MCF 10A (cell line): Measurements from ENCODE around the gene ADAMTS2. TPM values are rescaled to one million over a fixed set of nuclear protein-coding genes. Genes with fewer than 3 reads are reported as not detected.

Experiments used
- BruUV-seq: library from RNA; stranded (reverse); fragments of 400-500 nt; replicated peaks from 2 replicates; lab custom pipeline; 2021; lab: Mats Ljungman, UMichigan
- CTCF ChIA-PET: fragments of 300-600 bp; sonication (Branson Sonifier 250); formaldehyde crosslinking; extraction: SDS; loops from one replicate; lab custom pipeline; 2021; ENCODE audit warnings: antibody characterized with exemption, inconsistent platforms; lab: Yijun Ruan, JAX
- POLR2A ChIA-PET: fragments of 300-600, 350-650 bp; sonication (Branson Sonifier 250); formaldehyde crosslinking; extraction: SDS; loops from one replicate; lab custom pipeline; 2020; ENCODE audit warnings: antibody characterized with exemption, inconsistent platforms; lab: Yijun Ruan, JAX
- DNase-seq: peaks from one replicate; pipeline ENCODE4 v3.0.0-alpha.2; 2018; ENCODE audit not compliant: unreplicated experiment
- H3K27ac Mint-ChIP-seq: one replicate; pipeline ENCODE4 v1.8.0; 2022; ENCODE audit warnings: mild to moderate bottlenecking, low read depth, mixed read lengths; ENCODE audit not compliant: unreplicated experiment
- H3K27me3 Mint-ChIP-seq: one replicate; pipeline ENCODE4 v1.8.0; 2022; ENCODE audit warnings: mixed read lengths; ENCODE audit not compliant: insufficient read depth, unreplicated experiment
- H3K36me3 Mint-ChIP-seq: one replicate; pipeline ENCODE4 v1.8.0; 2022; ENCODE audit warnings: mild to moderate bottlenecking, moderate library complexity, mixed read lengths; ENCODE audit not compliant: insufficient read depth, unreplicated experiment
- H3K4me1 Mint-ChIP-seq: one replicate; pipeline ENCODE4 v1.8.0; 2022; ENCODE audit warnings: mixed read lengths; ENCODE audit not compliant: insufficient read depth, unreplicated experiment
- H3K4me3 Mint-ChIP-seq: one replicate; pipeline ENCODE4 v1.8.0; 2022; ENCODE audit warnings: mild to moderate bottlenecking, moderate library complexity, mixed read lengths; ENCODE audit not compliant: unreplicated experiment
- H3K9me3 Mint-ChIP-seq: one replicate; pipeline ENCODE4 v1.8.0; 2022; ENCODE audit warnings: mixed read lengths; ENCODE audit not compliant: unreplicated experiment
- CTCF ChIP-seq: fragments of 200-600 bp; IDR thresholded peaks from one replicate; pipeline ENCODE4 v1.8.0; 2022; ENCODE audit warnings: antibody characterized with exemption, mild to moderate bottlenecking; ENCODE audit not compliant: unreplicated experiment
- intact Hi-C: fragments of 100-400 bp; cut with micrococcal nuclease; formaldehyde crosslinking; loops from 2 replicates; pipeline ENCODE4 v1.14.1; 2022
- total RNA-seq: library from RNA; stranded (reverse); gene quantifications from 2 replicates; pipeline ENCODE4 v1.2.3, GENCODE V29; 2022

ADAMTS2 gene
- total RNA-seq, 1 experiment from 2014 or later = not detected

GRCh38 chr5:179166171-179166885, 178.9 kb downstream of the ADAMTS2 start:
- intact Hi-C loops = no loop called here
- H3K9me3 Mint-ChIP-seq = peaks cover 19% of the 10 kb centered on the region
- no peak overlapping the region for H3K27ac Mint-ChIP-seq
- POLR2A ChIA-PET = interaction anchor here (0.7 kb wide), 2 partner anchors 227 to 327 kb away, joined by 3 read pairs; no protein-coding TSS in a partner anchor
- H3K4me1 Mint-ChIP-seq = no peaks in the 10 kb centered on the region
- no peak for DNase-seq
- CTCF ChIA-PET = interaction anchor here (0.7 to 2.4 kb wide), 7 partner anchors 10 to 328 kb away, joined by 3 to 20 read pairs (median 4); no protein-coding TSS in a partner anchor
- no TSS peak for BruUV-seq
- no peaks in the 10 kb centered on the region for H3K27me3 Mint-ChIP-seq
- TF ChIP-seq CTCF = no peak
- peaks cover 10% of the 10 kb centered on the region for H3K36me3 Mint-ChIP-seq
- H3K4me3 Mint-ChIP-seq = no peak overlapping the region

- Mint-ChIP-seq H3K36me3 (peaks cover 10% of the 10 kb centered on the region), H3K27ac (no peak overlapping the region), H3K27me3 (no peaks in the 10 kb centered on the region), H3K4me1 (no peaks in the 10 kb centered on the region), H3K4me3 (no peak overlapping the region), H3K9me3 (peaks cover 21% of the 10 kb centered on the region)
- DNase-seq = no peak
- POLR2A ChIA-PET = no interaction called here
- BruUV-seq = no TSS peak
- intact Hi-C loops = no loop called here
- TF ChIP-seq CTCF = no peak
- CTCF ChIA-PET = interaction anchor here (0.7 to 2.4 kb wide), 7 partner anchors 11 to 435 kb away, joined by 3 to 20 read pairs (median 4); partner anchors contain the start of gene ZNF354A
These were observed 179.7 kb downstream of the ADAMTS2 start for GRCh38 chr5:179165421-179166170.

GRCh38 chr5:179164331-179165311, 180.6 kb downstream of the ADAMTS2 start:
- H3K27me3 Mint-ChIP-seq = no peaks in the 10 kb centered on the region
- peaks cover 2% of the 10 kb centered on the region for H3K36me3 Mint-ChIP-seq
- no TSS peak for BruUV-seq
- intact Hi-C loops = no loop called here
- no peaks in the 10 kb centered on the region for H3K4me1 Mint-ChIP-seq
- DNase-seq = no peak
- ChIA-PET POLR2A (no interaction called here), CTCF (interaction anchor here (0.8 to 2.4 kb wide), 2 partner anchors 10 to 329 kb away, joined by 3 to 16 read pairs; no protein-coding TSS in a partner anchor)
- no peak for TF ChIP-seq CTCF
- no peak overlapping the region for H3K4me3 Mint-ChIP-seq
- no peak overlapping the region for H3K27ac Mint-ChIP-seq
- peaks cover 13% of the 10 kb centered on the region for H3K9me3 Mint-ChIP-seq
